ENCODE results near the gene PRKACA.
"Not testable (repeated sequence)": the region's sequence is repeated elsewhere in the genome, so short reads cannot be mapped to it uniquely, and the experiment has no call there.

The PRKACA gene

DNA sequence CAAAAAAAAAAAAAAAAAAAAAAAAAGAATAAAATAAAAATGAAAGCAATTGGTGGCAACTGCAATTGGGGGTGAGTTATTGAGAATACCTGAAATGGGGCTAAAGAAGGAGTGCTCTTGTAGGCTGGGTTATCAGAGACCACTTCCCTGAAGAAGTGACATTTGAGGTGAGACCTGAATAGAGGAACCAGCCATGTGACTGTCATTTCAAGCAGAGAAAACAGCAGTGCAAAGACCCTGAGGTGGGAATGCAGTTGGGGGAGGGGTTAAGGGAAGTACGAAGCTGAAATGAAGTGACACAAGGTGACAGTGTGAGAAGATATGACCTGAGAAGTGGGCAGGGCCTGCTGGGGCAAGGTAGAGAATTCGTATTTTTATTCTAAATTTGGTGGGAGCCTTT, 51.4 kb downstream of the PRKACA start:
- DNase-seq, result no peak

DNA sequence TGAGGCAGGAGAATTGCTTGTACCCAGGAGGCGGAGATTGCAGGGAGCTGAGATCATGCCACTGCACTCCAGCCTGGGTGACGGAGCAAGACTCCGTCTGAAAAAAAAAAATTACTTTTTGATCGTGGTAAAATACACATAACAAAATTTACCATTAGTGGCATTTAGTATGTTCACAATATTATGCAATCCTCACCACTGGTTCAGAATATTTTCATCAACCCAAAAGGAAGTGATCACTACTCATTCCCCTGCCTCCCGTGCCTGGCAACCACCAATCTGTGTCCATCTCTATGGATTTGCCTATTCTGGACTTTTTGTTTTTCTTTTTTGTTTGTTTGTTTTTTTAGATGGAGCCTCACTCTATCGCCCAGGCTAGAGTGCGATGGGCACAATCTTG, 54.5 kb downstream of the PRKACA start:
- DNase-seq, result no peak

DNA sequence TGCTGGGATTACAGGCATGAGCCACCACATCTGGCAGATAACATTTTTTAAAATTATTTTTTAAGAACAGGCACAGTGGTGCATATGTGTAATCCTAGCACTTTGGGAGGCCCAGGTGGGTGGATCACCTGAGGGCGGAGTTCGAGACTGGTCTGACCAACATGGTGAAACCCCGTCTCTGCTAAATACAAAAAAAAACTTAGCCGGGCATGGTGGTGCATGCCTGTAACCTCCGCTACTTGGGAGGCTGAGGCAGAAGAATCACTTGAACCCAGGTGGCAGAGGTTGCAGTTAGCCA, 55.1 kb downstream of the PRKACA start:
- no peak for DNase-seq

DNA sequence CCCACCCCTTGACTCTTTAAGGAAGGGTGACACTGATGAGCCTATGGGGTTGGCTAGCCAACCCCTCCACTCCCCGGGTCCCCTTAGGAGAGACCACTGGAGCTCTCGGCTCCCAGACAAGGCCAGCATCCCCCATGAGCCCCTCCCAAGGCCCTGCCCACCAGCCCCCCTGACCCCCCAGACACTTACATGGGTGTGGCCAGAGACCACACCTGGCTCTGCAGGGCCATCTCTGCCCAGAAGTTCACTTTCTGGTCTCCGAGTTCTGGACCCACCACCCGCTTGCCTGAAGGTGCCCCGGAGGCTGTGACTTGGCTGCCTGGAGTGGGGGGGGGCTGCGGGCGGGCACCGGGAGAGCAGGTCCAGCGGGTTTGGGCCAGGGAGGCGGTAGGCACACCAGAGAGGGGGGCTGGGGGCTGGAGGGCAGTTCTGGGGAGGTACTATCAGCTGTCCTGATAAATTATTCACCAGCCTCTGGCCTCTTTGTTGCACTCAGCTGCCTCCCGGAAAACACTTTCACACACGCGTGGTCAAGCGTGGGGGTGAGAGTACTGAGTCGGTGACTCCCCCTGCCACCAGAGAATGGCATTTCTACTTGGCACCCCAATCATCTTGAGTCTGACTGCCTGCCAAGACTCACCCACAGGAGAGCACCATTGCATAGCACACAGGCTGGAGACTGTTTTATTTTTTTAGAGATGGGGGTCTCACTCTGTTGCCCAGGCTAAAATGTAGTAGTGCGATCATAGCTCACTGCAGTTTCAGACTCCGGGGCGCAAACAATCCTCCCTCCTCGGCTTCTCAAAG, 55.6 kb downstream of the PRKACA start, which contains the start of gene PALM3:
Gene PALM3, minus strand, starts transcription at position 326 of the 807 bp plus-strand sequence. Its CDS starts 96 bp downstream, at position 230.
- no peak for DNase-seq

DNA sequence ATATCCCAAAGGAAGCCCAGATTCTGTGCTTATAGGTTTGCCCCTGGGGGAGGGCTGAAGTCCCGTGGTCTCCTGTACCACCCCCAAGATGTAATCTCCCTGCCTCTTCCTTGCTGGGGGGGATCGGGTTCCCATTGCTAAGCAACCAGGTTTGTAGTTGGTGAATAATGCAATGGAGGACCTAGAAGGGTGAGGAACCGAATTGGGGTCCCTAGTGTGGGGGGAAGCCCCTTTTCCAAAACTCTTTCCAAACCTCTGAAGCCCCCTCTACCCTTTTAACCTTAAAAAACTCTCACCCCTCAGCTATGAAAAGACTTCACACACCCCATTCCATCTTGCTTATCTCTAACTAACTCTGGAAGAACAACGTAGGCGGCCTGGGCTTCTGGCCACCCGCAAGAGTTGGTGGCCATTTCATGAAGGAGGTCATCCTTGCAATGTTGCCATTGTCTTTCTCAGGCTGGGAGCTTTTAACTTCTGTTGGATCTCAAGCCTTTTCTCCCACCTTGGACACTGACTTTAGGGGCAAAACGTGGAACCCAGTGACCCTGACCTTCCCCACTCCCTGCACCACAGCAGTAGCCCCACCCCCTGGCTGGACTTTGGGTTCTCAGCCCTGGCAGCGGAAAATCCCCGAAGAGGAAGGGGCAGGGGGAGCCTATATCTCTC, 56.3 kb downstream of the PRKACA start:
- DNase-seq, result no peak

DNA sequence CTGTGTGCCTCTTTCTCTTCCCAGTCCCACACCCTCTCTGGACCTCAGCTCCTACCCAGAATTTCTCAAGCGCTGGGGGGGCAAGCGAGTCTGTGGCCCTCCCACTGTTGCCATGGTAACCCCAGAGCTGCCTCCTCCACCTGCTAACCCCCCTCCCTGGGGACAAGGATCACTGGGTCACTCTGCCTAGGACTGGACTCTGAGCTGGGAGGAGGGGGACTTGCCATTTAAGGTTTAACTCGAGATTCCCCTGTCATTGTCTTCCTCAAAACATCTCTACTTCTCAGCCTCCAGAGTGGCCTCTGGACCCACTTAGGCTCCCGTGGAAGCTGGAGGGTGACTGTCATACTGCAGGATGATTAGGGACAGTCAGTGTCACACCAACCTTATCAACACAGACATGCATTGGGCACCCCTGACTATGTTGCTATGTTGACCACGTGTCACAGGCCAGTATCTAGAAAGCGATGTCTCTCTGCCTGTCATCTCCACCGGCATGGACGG, 57.9 kb downstream of the PRKACA start:
- no peak for DNase-seq

DNA sequence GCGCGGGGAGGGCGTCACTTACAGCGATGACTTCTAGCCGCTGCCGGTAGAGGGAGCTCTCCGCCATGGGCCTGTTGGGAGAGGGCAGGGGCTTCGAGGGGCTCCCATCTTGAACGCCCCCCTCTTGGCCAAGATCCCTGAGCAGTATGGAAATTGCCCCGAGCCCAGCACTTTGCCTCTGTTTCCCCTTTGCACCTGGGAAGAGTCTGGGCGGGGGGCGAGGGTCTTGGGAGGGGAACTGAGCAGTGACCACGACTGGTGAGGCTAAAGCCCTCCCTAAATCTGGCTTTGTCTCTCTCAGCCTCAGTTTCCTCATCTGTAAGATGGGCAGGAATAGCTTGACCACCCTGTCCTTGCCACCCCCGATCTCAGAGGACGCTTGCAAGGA, 58.5 kb downstream of the PRKACA start:
- peak; percentile 52 for DNase-seq

DNA sequence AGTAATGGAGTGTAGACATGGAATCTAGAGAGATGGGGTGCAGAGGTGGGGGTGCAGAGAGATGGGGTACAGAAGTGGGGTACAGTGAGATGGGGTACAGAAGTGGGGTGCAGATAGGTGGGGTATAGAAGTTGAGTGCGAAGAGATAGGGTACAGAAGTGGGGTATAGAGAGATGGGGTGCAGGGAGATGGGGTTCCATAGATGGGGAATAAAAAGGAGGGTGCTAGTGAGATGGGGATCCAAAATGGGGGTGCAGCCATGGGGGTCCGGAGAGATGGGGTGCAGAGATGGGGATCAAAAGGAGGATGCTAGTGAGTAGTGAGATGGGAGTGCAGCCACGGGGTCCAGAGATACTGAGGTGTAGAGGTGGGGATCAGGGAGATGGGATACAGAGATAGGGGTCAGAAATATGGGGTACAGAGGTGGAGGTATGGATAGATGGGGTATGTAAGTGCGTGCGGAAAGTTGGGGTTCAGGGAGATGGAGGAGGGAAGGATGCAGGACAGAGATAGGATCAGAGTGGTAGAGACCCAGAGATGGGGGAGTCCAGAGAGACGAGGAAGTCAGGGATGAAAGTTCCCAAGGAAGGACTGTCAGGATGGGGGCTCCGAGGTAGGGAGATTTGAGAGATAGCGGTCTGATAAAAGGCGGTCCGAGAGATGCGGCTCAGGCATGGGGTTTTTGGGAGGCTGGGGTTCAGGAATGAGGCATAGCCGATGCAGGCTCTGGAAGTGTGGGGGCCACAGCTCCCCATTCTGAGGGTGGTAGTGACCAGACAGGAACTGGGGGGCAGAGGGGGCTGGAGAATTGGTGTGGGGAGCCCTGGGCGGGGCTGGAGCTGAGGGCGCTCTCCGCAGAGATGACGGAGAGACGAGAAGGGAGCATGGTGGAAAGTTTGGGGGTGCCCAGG, 59.1 kb downstream of the PRKACA start:
- no peak for DNase-seq

DNA sequence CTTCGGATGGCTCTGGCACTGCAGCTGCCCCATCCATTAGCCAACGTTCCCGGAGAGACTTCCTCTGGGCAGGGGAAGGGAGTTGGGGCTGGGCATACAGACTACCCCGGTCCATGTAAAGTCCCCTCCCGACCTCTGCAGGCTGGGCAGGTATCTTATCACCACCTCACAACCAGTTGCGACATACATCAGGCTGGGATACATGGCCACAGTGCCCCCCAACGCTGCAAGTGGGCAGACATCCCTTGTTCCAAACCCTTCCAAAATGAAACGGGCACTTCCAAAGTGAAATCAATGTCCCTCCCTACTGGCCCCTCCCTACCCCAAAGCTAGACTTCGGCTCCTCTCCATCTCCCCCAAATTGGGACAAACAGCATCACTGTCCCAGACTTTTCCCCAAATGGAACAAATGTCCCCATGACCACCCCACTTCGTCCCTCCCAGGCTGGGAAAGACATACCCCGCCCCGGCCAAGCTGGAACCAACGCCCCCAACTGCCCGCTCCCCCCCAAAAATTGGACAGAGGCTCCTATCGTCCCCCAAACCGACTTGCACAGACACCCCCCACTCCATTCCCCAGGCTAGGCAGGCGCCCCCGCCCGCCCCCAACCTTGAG, 60.7 kb downstream of the PRKACA start:
- DNase-seq, result no peak

DNA sequence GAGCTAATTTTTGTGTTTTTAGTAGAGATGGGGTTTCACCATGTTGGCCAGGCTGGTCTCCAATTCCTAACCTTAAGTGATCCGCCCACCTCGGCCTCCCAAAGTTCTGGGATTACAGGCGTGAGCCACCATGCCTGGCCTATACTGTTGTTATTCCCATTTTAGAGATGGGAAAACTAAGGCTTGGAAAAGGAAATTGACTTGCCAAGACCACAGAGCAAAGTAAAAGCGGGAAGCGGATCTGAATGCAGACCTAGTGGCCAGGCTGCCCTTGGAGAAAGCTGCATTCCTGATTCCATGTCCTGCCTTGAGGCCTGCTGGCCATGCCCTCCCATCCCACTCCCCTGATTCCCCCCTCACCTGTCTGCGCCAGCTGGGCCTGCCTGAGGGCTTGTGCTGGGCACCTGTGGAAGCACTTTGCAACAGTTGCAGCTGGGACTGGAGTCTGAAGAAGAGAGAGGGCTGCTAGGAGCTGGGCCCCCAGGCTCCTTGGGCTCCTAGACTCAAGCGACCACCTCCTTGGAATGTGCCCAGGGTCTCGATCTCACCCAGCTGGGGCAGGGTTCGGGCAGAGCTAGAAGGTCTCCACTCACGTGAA, 61.4 kb downstream of the PRKACA start:
- DNase-seq, result no peak

DNA sequence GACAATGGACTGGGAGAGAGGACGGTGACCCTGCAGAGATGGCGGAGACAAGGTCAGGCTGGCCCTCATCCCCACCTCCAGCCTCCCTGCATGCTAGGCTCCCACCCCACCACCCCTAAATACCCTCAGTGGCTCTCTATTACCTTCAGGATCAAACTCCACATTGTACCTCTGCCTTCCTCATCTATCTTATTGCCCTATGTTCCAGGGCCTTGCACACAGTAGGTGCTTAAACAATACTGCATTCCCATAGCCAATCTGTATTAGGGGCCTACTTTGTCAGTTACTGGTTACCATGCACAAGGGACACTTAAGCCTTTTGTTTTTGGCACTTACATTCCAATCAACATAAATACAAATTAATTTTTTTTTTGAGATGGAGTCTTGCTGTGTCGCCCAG, 62.2 kb downstream of the PRKACA start:
- DNase-seq, result no peak

DNA sequence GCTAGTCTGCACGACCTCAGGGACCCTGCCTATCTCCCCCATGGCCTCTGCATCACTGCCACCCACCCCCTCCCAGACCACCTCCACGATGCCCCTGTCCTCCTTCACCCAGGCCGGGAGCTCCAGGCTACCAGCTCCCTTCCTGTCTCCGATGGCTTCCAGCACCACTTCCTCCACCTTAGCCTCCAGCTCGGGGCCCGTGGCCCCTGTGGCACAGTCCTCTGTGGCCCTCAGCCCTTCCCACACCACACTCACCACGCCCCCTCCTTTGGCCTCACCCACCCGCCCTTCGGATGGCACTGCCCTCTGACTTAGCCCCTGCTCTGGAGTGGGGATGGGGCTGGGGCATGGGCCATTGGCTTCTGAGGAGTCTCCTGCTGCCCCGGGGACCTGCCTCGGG, 62.8 kb downstream of the PRKACA start:
- DNase-seq, result no peak

DNA sequence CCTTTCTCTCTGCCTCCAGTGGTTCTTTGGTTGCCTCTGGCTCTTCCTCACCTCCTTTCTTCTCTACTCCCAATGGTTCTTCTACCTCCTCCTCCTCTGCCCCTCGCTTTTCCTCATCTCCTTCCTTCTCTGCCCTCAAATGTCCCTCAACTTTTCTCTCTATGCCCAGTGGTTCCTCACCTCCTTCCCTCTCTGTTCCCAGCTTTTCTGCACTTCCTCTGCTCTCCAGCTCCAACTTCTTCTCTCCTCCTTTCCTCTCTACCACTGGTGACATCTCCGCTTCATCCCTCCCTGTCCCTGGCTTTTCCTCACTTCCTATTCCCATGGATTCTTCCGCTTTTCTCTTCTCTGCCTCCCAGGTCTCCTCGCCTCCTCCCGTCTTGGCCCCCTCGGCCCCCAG, 63.5 kb downstream of the PRKACA start:
- DNase-seq, result no peak

DNA sequence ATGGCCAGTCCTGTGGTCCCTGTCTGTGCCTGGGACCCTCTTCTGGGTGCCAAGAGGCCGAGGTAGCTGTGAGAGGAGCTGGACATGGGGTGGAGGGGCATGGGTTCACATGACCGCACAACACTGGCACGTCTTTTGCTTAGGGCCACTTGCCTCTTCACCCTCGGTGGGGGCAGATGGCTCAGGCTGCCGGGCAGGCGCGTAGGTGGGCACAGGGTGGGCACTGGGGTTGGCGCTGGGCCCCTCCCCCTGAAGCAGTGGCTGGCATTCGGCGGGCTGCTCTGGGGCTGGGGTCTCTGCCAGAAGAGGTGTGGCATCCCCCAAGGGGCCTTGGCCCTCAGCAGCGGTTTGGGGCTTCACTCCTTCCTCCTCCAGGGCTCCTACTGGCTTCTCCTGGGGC, 64.1 kb downstream of the PRKACA start:
- no peak for DNase-seq

DNA sequence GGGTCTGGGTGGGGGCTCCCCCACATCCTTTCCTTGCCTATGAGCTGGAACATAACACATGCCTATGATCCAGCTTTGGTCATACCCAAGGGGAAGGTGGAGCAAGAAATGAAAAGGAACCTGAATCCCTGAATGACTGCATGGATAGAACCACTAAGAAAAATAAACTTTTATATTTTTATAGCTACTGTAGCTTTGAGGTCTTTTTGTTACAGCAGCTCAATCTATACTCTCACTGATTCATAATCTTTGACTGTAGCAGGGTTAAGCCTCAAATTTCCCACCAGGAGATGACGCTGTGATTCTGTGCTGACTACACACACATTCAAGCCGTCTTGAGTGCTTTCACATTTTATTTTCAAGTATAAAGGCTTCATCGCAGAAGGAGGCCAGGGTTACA, 64.5 kb downstream of the PRKACA start:
- DNase-seq, result no peak

DNA sequence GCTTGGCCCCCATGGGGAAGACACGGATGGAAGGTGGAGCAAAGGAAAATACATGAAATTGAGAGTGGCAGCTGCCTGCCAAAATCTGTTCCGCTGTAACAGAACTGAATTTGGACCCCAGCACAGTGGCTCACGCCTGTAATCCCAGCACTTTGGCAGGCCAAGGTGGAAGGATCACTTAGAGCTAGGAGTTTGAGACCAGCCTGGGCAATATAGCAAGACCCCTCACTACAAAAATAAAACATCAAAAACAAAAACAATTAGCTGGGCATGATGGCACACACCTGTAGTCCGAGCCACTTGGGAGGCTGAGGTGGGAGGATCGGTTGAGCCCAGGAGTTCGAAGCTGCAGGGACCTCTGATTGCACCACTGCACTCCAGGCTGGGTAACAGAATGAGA, 65.1 kb downstream of the PRKACA start:
- no peak for DNase-seq

DNA sequence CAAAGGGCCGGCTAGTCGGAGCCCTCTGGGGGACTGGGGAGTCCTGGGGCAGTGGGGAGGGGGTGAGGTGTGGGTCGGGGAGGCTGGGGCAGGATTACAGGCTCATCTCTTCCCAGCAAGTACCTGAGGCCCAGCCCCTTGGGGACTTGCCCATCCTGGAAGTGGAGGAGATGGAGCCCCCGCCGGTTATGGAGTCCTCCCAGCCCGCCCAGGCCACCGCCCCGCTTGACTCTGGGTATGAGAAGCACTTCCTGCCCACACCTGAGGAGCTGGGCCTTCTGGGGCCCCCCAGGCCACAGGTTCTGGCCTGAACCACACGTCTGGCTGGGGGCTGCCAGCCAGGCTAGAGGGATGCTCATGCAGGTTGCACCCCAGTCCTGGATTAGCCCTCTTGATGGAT, 65.6 kb downstream of the PRKACA start:
- DNase-seq, result no peak

DNA sequence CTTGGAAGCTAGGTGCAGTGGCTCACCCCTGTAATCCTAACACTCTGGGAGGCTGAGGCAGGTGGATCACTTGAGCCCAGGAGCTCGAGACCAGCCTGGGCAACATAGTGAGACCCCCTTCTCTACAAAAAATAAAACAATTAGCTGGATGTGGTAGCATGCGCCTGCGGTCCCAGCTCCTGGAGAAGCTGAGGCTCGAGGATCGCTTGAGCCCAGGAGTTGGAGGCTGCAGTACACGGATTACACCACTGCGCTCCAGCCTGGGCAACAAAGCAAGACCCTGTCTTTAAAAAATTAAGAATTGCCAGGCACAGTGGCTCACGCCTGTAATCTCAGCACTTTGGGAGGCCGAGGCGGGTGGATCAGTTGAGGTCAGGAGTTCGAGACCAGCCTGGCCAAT, 66.6 kb downstream of the PRKACA start:
- DNase-seq, result not testable (repeated sequence)

DNA sequence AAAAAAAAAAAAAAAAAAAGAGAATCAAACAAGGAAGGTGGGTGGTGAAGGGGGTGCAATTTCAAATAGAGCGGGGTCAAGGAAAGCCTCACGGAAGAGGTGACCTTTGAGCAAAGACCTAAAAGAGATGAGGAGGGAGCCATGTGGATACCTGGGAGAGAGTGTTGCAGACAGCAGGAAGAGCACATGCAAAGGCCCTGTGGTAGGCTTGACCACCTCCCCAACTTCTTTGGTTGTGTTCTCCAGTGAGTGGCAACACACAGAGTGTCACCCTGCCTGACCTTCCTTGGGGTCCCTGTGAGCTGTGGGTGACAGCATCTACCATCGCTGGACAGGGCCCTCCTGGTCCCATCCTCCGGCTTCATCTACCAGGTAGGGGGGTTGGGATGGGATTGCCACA, 67.0 kb downstream of the PRKACA start:
- no peak for DNase-seq

DNA sequence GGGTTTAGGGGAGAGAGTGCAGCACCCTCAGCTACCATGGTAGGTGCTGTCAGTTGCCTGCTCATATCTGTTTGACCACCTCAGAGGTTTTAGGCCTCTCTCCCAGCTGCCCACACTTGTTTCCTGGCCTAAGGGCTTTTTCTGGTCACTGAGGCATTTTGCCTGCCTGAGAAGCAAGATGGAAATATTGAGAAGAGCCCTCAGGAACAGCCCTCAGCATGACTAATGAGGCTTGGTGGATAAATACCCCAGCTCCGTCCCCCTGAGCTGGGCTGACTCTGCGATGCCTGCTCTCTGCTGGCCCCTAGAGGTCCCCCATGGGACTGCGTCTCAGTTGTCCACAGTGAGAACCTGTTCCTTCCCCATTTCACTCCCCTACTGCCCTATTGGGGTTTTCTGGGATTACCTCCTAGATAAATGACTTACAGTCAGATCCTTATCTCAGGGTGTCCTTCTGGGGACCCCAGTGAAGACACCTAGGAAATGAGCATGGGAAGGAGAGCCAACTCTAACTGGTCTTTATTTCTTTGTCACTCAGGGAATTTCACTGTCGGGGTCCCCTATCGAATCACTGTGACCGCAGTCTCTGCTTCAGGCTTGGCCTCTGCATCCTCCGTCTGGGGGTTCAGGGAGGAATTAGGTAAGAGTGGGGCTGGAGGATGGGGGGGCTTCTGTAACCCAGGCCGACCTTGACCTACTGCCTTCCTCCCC, 69.0 kb downstream of the PRKACA start:
- DNase-seq, result peak; percentile 81

DNA sequence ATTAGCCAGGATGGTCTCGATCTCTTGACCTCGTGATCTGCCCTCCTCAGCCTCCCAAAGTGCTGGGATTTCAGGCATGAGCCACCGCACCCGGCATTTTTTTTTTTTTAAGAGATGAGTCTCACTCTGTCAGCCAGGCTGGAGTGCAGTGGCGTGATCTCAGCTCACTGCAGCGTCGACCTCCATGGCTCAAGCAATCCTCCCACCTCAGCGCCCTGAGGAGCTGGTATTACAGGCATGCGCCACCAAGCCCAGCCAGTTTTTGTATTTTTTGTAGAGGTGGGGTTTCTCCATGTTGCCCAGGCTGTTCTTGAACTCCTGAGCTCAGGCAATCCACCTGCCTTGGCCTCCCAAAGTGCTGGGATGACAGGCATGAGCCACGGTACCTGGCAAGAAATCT, 69.7 kb downstream of the PRKACA start:
- DNase-seq, result not testable (repeated sequence)
